GM08714 (cell line): Measurements from ENCODE around the gene HMCN2.

Experiments used
- H3K4me3 ChIP-seq: fragments of 200-500 bp; sonication (Bioruptor generic); 2 replicates; pipeline ENCODE4 v1.5.1; 2014; ENCODE audit warnings: mild to moderate bottlenecking, low read length, inconsistent platforms
- ZNF274 ChIP-seq: IDR thresholded peaks from 2 replicates; pipeline ENCODE4 v1.6.1; 2012; ENCODE audit warnings: mild to moderate bottlenecking, low read depth, low read length

Gene HMCN2

GRCh38 chr9:130235558-130236435, 29.8 kb upstream of the HMCN2 start:
- H3K4me3 ChIP-seq = no peak overlapping the region
- TF ChIP-seq ZNF274 = no peak

- no peak overlapping the region for H3K4me3 ChIP-seq
- TF ChIP-seq ZNF274 = no peak
These were observed 29.0 kb upstream of the HMCN2 start for GRCh38 chr9:130236436-130236985.

GRCh38 chr9:130237076-130237475, 28.5 kb upstream of the HMCN2 start:
- no peak for TF ChIP-seq ZNF274
- H3K4me3 ChIP-seq = no peak overlapping the region

- no peak overlapping the region for H3K4me3 ChIP-seq
- TF ChIP-seq ZNF274 = no peak
These were observed 27.6 kb upstream of the HMCN2 start for GRCh38 chr9:130237763-130238524.

- no peak for TF ChIP-seq ZNF274
These were observed 26.2 kb upstream of the HMCN2 start for GRCh38 chr9:130239363-130239695.

GRCh38 chr9:130239741-130240241, 25.8 kb upstream of the HMCN2 start:
- no peak for TF ChIP-seq ZNF274

More at GRCh38 chr9:130239363-130239695, 26.2 kb upstream of the HMCN2 start:
- no peak overlapping the region for H3K4me3 ChIP-seq

GRCh38 chr9:130240410-130241197, 25.0 kb upstream of the HMCN2 start:
- no peak for TF ChIP-seq ZNF274
- H3K4me3 ChIP-seq = no peak overlapping the region

More at GRCh38 chr9:130239741-130240241, 25.8 kb upstream of the HMCN2 start:
- H3K4me3 ChIP-seq = no peak overlapping the region

- H3K4me3 ChIP-seq = no peak overlapping the region
- TF ChIP-seq ZNF274 = no peak
These were observed 24.4 kb upstream of the HMCN2 start for GRCh38 chr9:130241198-130241535.

GRCh38 chr9:130242270-130243014, 23.1 kb upstream of the HMCN2 start:
- no peak overlapping the region for H3K4me3 ChIP-seq
- TF ChIP-seq ZNF274 = no peak

GRCh38 chr9:130243015-130243881, 22.3 kb upstream of the HMCN2 start:
- H3K4me3 ChIP-seq = no peak overlapping the region
- no peak for TF ChIP-seq ZNF274

- TF ChIP-seq ZNF274 = no peak
These were observed 21.7 kb upstream of the HMCN2 start for GRCh38 chr9:130243882-130244170.

GRCh38 chr9:130244548-130245165, 20.9 kb upstream of the HMCN2 start:
- no peak for TF ChIP-seq ZNF274

More at GRCh38 chr9:130243882-130244170, 21.7 kb upstream of the HMCN2 start:
- H3K4me3 ChIP-seq = no peak overlapping the region

More at GRCh38 chr9:130244548-130245165, 20.9 kb upstream of the HMCN2 start:
- H3K4me3 ChIP-seq = no peak overlapping the region
